ENCODE results near the gene MRS2.

The MRS2 gene

DNA sequence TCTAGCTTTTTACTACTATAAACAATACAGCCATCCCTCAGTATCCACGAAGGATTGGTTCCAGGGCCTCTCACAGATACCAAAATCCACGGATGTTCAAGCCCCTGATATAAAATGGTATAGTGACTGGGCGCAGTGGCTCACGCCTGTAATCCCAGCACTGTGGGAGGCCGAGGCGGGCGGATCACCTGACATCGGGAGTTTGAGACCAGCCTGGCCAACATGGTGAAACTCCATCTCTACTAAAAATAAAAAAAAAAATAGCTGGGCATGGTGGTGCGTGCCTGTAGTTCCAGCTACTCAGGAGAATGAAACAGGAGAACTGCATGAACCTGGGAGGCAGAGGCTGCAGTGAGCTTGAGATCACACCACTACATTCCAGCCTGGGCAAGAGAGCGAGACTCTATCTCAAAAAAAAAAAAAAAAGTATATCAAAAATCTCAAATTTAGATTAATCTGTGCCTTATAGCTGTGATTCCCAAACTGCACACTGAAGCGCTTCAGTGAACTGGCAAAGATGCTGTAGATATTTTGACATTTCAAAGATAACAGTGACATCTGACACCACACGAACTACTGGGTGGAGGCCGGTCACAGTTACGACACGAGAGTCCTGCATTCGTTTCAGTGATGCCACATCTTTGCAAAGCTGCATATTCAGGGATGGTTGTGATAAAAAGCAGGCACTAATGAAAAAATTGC is 38.3 kb downstream of the MRS2 start:
- no peaks in the 10 kb centered on the region for H3K27me3 ChIP-seq (ENCODE audit: control insufficient read depth, insufficient read depth, low read length)
- no peaks in the 10 kb centered on the region for H3K36me3 ChIP-seq (ENCODE audit: control insufficient read depth, insufficient read depth, low read length)
- H3K4me1 ChIP-seq (ENCODE audit: control insufficient read depth, insufficient read depth, low read length): peaks cover 6% of the 10 kb centered on the region
- no peaks in the 10 kb centered on the region for H3K9me3 ChIP-seq (ENCODE audit: control insufficient read depth, insufficient read depth, low read length)
- H3K9ac ChIP-seq (ENCODE audit: low read depth, low read length): no peak overlapping the region
- H3K4me3 ChIP-seq (ENCODE audit: low read depth, low read length): no peak overlapping the region

DNA sequence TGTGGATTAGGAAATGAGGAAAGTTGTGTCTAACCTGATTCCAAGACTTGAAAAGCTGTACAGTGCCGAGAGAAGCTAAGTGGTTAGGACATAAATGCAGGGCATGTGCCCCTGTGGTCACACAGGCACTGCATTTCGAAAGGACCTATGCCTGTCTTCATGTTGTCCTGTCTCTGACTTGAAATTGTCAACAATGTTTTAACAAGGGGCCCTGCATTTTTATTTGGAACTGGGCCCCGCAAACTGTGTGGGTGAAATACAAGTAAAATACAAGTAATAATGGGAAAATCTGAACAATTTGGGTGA is 38.8 kb downstream of the MRS2 start:
- H3K4me3 ChIP-seq (ENCODE audit: low read depth, low read length): no peak overlapping the region
- H3K4me1 ChIP-seq (ENCODE audit: control insufficient read depth, insufficient read depth, low read length): peaks cover 6% of the 10 kb centered on the region
- no peaks in the 10 kb centered on the region for H3K9me3 ChIP-seq (ENCODE audit: control insufficient read depth, insufficient read depth, low read length)
- H3K9ac ChIP-seq (ENCODE audit: low read depth, low read length): no peak overlapping the region
- H3K27me3 ChIP-seq (ENCODE audit: control insufficient read depth, insufficient read depth, low read length): no peaks in the 10 kb centered on the region
- no peaks in the 10 kb centered on the region for H3K36me3 ChIP-seq (ENCODE audit: control insufficient read depth, insufficient read depth, low read length)

DNA sequence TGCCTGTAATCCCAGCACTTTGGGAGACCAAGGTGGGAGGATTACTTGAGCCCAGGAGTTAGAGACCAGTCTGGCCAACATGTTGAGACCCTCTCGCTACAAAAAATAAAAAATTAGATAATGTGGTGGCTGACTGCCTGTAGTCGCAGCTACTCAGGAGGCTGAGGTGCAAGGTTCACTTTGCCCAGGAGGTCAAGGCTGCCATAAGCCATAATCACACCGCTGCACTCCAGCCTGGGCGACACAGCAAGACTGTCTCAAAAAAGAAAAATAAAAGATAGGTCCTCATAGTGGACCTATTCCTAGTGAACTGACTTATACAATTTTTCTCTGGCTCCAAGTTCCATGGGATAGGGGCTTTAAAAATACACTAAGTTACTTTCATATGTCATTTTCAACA is 41.9 kb downstream of the MRS2 start:
- Histone ChIP-seq H3K36me3 (ENCODE audit: control insufficient read depth, insufficient read depth, low read length) (no peaks in the 10 kb centered on the region), H3K4me1 (ENCODE audit: control insufficient read depth, insufficient read depth, low read length) (peaks cover 6% of the 10 kb centered on the region), H3K4me3 (ENCODE audit: low read depth, low read length) (no peak overlapping the region)

DNA sequence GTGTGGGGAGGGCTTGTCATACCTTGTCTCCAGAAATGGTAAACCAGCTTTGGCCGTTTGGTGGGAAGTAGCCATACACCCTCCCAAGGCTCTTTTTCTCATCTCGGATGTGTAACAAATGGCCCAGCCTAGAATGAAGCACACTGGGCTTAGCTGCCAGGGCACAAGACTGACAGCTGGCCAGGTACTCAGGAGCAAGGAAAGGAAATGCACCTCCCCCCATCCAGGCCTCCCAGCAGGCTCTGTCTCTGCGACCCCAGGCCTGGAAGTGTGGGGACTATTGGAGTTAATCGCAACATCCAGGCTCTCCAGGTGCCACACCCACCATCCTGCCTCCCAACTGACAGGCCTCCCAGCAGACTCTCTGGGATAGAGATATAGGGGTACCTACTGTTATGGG is 43.0 kb downstream of the MRS2 start:
- H3K27me3 ChIP-seq (ENCODE audit: control insufficient read depth, insufficient read depth, low read length): no peaks in the 10 kb centered on the region
- no peaks in the 10 kb centered on the region for H3K36me3 ChIP-seq (ENCODE audit: control insufficient read depth, insufficient read depth, low read length)
- peaks cover 6% of the 10 kb centered on the region for H3K4me1 ChIP-seq (ENCODE audit: control insufficient read depth, insufficient read depth, low read length)
- H3K9ac ChIP-seq (ENCODE audit: low read depth, low read length): no peak overlapping the region
- H3K9me3 ChIP-seq (ENCODE audit: control insufficient read depth, insufficient read depth, low read length): no peaks in the 10 kb centered on the region
- no peak overlapping the region for H3K4me3 ChIP-seq (ENCODE audit: low read depth, low read length)

More for the DNA sequence above, 41.9 kb downstream of the MRS2 start:
- H3K9me3 ChIP-seq (ENCODE audit: control insufficient read depth, insufficient read depth, low read length): no peaks in the 10 kb centered on the region
- no peak overlapping the region for H3K9ac ChIP-seq (ENCODE audit: low read depth, low read length)
- H3K27me3 ChIP-seq (ENCODE audit: control insufficient read depth, insufficient read depth, low read length): no peaks in the 10 kb centered on the region

DNA sequence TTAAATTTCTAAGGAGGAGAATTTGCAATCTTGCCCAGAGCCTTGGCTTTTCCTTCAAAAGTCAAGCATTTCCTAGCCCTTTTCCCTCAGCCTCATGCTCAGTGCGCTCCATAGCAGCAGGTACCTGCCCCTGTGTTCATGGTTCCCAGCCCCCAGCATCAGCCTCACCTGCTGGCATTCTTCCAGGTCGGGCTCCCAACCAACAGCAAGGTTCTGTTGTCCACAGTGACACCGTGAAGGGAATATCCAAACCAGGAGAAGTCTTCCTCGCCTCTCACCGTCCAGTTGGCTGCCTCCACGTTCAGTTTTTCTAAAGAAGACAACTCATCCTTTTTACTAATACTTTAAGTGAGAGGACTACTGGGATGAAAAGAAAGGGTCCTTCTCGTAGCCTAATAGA is 43.9 kb downstream of the MRS2 start:
- Histone ChIP-seq H3K27me3 (ENCODE audit: control insufficient read depth, insufficient read depth, low read length) (no peaks in the 10 kb centered on the region), H3K9ac (ENCODE audit: low read depth, low read length) (no peak overlapping the region), H3K4me1 (ENCODE audit: control insufficient read depth, insufficient read depth, low read length) (peaks cover 6% of the 10 kb centered on the region), H3K9me3 (ENCODE audit: control insufficient read depth, insufficient read depth, low read length) (no peaks in the 10 kb centered on the region), H3K36me3 (ENCODE audit: control insufficient read depth, insufficient read depth, low read length) (no peaks in the 10 kb centered on the region), H3K4me3 (ENCODE audit: low read depth, low read length) (no peak overlapping the region)

DNA sequence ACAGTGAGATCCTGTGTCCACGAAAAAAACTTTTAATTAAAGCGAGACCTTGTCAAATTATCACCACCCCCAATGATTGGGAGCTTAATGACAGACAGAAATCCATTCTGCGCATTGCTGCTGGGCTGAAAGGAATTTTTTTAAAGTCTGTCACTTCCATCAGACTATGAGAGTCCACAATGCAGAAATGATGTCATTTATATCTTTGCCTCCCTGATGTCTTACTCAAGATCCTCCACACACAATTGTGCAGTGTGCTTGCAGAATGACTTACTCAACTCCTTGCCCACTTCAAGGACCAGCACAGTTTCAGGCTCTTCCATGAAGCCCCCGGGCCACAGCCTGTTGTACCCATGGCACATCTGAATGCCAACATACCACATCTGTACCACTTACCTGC is 45.7 kb downstream of the MRS2 start:
- Histone ChIP-seq H3K9me3 (ENCODE audit: control insufficient read depth, insufficient read depth, low read length) (no peaks in the 10 kb centered on the region), H3K9ac (ENCODE audit: low read depth, low read length) (no peak overlapping the region), H3K36me3 (ENCODE audit: control insufficient read depth, insufficient read depth, low read length) (no peaks in the 10 kb centered on the region)

DNA sequence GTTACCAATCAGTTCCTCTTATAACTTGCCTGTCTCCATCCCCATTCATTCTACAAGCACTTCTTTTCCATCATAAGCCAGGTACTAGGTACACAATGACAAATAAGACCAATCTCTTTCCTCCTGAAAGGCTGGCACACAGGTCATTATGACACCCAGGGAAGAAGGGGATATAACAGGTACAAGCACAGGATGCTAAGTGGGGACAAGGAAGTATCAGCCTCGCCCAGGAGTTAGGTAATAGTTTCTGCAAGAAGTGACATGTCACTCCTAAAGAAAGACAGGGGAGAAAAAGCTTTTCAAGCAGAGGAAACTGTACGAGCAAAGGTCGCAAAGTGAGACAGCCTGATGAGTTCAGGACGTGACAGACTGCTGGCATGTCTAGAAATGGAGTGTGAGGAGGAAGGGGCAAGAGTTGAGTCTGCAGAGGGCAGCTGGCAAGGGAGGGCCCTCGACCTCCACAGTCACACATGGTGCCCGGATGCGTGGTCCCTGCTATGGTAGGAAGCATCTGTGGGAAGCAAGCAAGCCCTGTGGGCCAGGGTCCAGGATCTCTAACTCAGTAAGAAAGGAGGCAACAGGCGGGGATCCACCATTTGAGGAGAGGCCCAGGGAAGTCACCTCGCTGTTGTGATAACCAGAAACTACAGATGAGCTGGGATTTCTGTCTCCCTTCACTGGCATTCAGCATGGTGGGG is 46.2 kb downstream of the MRS2 start:
- H3K27me3 ChIP-seq (ENCODE audit: control insufficient read depth, insufficient read depth, low read length): no peaks in the 10 kb centered on the region
- H3K9me3 ChIP-seq (ENCODE audit: control insufficient read depth, insufficient read depth, low read length): no peaks in the 10 kb centered on the region
- H3K4me1 ChIP-seq (ENCODE audit: control insufficient read depth, insufficient read depth, low read length): peaks cover 6% of the 10 kb centered on the region
- H3K4me3 ChIP-seq (ENCODE audit: low read depth, low read length): no peak overlapping the region
- no peak overlapping the region for H3K9ac ChIP-seq (ENCODE audit: low read depth, low read length)
- H3K36me3 ChIP-seq (ENCODE audit: control insufficient read depth, insufficient read depth, low read length): no peaks in the 10 kb centered on the region

More for the DNA sequence above, 45.7 kb downstream of the MRS2 start:
- Histone ChIP-seq H3K27me3 (ENCODE audit: control insufficient read depth, insufficient read depth, low read length) (no peaks in the 10 kb centered on the region), H3K4me3 (ENCODE audit: low read depth, low read length) (no peak overlapping the region), H3K4me1 (ENCODE audit: control insufficient read depth, insufficient read depth, low read length) (peaks cover 6% of the 10 kb centered on the region)

DNA sequence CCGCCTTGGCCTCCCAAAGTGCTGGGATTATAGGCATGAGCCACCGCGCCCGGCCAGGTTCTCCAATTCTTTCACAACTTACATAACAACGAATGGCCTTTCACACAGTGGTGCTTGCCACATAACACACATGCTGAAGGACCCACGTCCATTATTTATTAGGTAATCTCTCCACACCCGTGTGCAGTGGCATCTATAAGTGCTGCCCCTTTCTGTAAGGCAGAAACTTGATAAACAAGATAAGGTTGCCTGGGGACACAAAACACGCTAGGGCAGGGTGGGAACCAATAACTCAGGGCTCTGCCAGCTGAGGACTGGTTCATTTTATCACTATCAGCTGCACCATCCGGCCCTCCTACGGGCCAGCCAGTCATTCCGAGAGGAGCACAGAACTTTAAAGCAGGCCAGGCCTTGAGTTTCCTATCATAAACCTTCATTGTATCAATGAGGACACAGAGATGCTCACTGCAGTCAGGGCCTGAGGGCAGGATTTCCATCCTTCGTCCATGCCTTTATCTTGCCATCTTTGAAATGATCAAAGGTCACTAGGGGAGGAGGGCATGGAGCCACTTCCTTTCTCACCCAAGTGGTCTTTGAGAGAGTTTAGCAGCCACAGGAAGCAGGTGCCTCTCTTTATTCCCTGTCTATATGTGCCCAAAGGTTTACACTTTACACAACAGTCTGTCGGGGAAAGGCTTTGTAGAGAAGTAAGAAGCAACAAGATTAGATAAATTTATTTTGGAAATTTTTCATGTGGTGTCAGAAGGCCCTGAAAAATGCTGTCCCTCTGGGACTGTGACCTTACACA is 49.0 kb downstream of the MRS2 start:
- no peaks in the 10 kb centered on the region for H3K27me3 ChIP-seq (ENCODE audit: control insufficient read depth, insufficient read depth, low read length)
- H3K4me3 ChIP-seq (ENCODE audit: low read depth, low read length): no peak overlapping the region
- no peaks in the 10 kb centered on the region for H3K4me1 ChIP-seq (ENCODE audit: control insufficient read depth, insufficient read depth, low read length)
- no peaks in the 10 kb centered on the region for H3K36me3 ChIP-seq (ENCODE audit: control insufficient read depth, insufficient read depth, low read length)
- H3K9ac ChIP-seq (ENCODE audit: low read depth, low read length): no peak overlapping the region
- no peaks in the 10 kb centered on the region for H3K9me3 ChIP-seq (ENCODE audit: control insufficient read depth, insufficient read depth, low read length)

DNA sequence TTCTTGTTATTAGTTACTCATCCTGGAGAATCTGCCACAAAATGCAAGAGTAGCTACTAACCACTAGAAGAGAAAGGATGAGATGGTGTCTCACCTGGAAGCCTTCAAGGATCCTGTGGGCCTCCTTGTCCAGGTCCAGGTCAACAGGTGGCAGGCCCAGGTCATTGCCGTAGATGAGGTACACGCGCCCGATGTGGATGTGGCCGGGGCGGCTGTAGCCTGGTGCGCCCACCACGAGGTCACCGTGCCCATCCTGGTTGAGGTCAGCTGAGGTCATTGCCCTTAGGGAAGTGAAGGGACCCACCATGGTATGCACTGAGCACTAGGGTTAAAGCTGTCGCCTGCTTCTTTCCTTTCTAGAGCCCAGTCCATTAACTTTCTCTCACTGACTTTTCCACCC is 51.2 kb downstream of the MRS2 start:
- Histone ChIP-seq H3K36me3 (ENCODE audit: control insufficient read depth, insufficient read depth, low read length) (no peaks in the 10 kb centered on the region), H3K4me1 (ENCODE audit: control insufficient read depth, insufficient read depth, low read length) (no peaks in the 10 kb centered on the region), H3K27me3 (ENCODE audit: control insufficient read depth, insufficient read depth, low read length) (no peaks in the 10 kb centered on the region), H3K9me3 (ENCODE audit: control insufficient read depth, insufficient read depth, low read length) (no peaks in the 10 kb centered on the region), H3K9ac (ENCODE audit: low read depth, low read length) (no peak overlapping the region), H3K4me3 (ENCODE audit: low read depth, low read length) (no peak overlapping the region)

DNA sequence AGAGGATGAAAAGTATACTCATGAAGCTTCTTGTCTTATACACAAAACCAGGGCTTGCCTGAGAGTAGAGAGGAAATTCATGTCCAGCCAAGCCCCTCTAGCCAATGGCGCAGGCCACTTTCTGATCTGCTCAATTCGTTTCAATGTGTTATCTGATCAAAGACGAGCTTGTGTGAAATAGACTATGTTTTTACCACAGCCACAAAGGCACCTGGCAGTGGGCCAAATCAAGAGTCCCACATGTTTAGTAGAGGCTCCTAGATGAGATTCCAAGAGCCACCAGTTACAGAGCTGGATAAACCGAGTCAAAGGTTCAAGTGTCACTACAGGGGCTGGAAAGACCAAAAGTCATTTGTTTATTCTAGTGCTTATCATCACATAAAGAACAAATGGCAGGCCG is 51.7 kb downstream of the MRS2 start:
- Histone ChIP-seq H3K4me1 (ENCODE audit: control insufficient read depth, insufficient read depth, low read length) (no peaks in the 10 kb centered on the region), H3K36me3 (ENCODE audit: control insufficient read depth, insufficient read depth, low read length) (no peaks in the 10 kb centered on the region), H3K4me3 (ENCODE audit: low read depth, low read length) (no peak overlapping the region), H3K9me3 (ENCODE audit: control insufficient read depth, insufficient read depth, low read length) (no peaks in the 10 kb centered on the region), H3K27me3 (ENCODE audit: control insufficient read depth, insufficient read depth, low read length) (no peaks in the 10 kb centered on the region), H3K9ac (ENCODE audit: low read depth, low read length) (no peak overlapping the region)

DNA sequence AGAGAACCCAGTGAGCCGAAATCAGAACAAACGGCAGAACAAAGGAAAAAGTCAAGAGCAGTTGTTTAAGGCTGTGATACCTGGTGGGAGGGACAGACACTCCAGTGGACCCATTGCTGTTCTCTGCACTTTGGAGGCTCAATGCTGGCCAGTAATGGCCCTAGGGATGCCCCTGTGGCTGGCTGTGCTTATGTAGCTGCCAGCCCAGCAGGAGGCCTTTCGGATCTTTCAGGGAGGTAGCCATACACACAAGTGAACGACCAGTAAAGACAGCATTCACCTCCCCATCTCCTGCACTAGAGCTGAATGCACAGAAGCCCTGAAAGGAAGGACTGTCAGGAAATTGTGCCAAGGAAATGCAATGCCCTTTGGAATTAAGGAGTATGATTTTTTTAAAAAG is 52.3 kb downstream of the MRS2 start:
- Histone ChIP-seq H3K27me3 (ENCODE audit: control insufficient read depth, insufficient read depth, low read length) (no peaks in the 10 kb centered on the region), H3K9ac (ENCODE audit: low read depth, low read length) (no peak overlapping the region), H3K4me1 (ENCODE audit: control insufficient read depth, insufficient read depth, low read length) (no peaks in the 10 kb centered on the region), H3K4me3 (ENCODE audit: low read depth, low read length) (no peak overlapping the region), H3K36me3 (ENCODE audit: control insufficient read depth, insufficient read depth, low read length) (no peaks in the 10 kb centered on the region), H3K9me3 (ENCODE audit: control insufficient read depth, insufficient read depth, low read length) (no peaks in the 10 kb centered on the region)

DNA sequence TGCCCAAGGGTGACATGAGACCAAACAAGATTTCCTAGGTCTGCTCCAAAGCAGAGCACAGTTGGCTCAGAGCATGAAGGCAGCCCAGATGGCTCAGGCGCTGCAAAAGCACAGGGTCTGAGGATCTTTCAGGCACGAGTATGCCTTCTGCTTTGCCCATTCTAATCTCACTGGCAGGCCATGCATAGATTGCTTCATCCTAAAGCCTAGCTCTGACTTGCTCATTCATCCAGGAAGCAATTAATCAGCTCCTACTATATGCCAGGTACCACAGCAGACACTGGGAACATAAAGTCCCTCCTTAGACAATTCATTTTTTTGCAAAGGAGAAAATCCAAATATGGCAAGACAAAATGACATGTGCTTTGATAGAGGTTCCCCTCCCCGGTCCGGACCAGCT is 55.4 kb downstream of the MRS2 start:
- no peak overlapping the region for H3K4me3 ChIP-seq (ENCODE audit: low read depth, low read length)
- no peak overlapping the region for H3K9ac ChIP-seq (ENCODE audit: low read depth, low read length)
- no peaks in the 10 kb centered on the region for H3K27me3 ChIP-seq (ENCODE audit: control insufficient read depth, insufficient read depth, low read length)
- no peaks in the 10 kb centered on the region for H3K4me1 ChIP-seq (ENCODE audit: control insufficient read depth, insufficient read depth, low read length)
- H3K36me3 ChIP-seq (ENCODE audit: control insufficient read depth, insufficient read depth, low read length): no peaks in the 10 kb centered on the region
- no peaks in the 10 kb centered on the region for H3K9me3 ChIP-seq (ENCODE audit: control insufficient read depth, insufficient read depth, low read length)
